IPS-11a (cell line): Measurements from ENCODE around the gene CAMKK2.
"Not testable (repeated sequence)": the region's sequence is repeated elsewhere in the genome, so short reads cannot be mapped to it uniquely, and the experiment has no call there.

ENCODE experiments used
- H3K4me3 ChIP-seq: one replicate; pipeline ENCODE4 v1.5.1; 2013; ENCODE audit warnings: low read depth, low read length, control low read depth

CAMKK2 gene

GRCh38 chr12:121202407-121203355 lies 93.8 kb downstream of the CAMKK2 start:
- H3K4me3 ChIP-seq = no peak overlapping the region

- not testable (repeated sequence) for H3K4me3 ChIP-seq
These were observed 95.4 kb downstream of the CAMKK2 start for GRCh38 chr12:121201140-121201539.

DNA sequence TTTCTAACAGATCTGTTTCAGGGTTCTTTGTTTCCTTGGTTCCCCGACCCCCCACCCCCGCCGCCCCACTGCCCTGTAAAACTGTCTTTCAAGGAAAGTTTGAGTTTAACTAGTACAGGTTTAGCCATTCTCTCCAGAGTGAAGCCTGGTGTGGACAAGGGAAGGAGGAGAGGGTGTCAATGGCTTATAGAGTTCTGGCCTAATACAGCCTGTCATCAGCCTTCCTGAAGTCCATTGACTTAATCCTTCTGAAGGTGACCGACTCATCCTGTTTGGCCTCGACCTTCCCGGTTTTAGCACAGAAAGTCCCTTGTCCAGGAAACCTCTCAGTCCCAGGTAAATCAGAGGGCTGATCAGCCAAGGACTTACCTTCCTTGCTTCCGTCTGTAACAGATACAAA lies 97.6 kb downstream of the CAMKK2 start:
- H3K4me3 ChIP-seq = no peak overlapping the region

- H3K4me3 ChIP-seq = no peak overlapping the region
These were observed 99.6 kb downstream of the CAMKK2 start for GRCh38 chr12:121196902-121197301.

DNA sequence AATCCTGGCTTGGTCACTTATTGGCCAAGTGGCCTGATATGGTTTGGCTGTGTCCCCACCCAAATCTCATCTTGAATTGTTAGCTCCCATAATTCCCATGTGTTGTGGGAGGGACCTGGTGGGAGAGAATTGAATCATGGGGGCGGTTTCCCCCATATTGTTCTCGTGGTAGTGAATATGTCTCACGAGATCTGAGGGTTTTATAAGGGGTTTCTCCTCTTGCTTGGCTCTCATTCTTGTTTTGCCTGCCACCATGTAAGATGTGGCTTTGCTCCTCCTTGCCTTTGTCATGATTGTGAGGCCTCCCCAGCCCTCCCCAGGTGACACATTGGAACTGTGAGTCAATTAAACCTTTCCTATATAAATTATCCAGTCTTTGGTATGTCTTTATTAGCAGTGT lies 105.4 kb downstream of the CAMKK2 start:
- no peak overlapping the region for H3K4me3 ChIP-seq

GRCh38 chr12:121190523-121191031 lies 105.9 kb downstream of the CAMKK2 start:
- no peak overlapping the region for H3K4me3 ChIP-seq

DNA sequence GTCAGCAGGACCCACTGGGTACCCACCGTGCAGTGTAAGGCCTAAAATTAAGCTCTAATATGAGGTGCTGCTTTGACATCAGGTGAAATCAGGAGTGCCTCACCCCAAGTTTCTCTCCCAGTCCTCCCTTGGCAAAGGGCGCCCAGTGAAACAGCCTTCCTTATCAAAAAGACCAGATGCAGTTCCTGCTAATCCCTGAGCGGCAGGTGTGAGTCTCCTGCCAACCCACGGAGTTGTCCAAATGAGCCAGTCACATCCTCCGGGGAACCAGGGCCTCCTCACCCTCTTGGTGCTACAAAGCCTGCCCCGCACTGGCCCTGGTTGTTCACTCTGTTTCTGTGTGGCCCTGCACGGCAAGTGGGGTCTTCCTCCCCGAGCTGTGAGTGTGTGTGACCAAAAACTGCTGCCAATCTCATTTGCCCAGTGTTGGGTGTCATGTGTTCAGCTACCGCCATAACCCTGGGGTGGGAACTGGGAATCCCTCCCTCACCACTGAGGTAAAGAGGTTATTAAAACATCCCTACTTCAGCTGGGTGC lies 106.8 kb downstream of the CAMKK2 start:
- no peak overlapping the region for H3K4me3 ChIP-seq

GRCh38 chr12:121189131-121189530 lies 107.4 kb downstream of the CAMKK2 start:
- no peak overlapping the region for H3K4me3 ChIP-seq

- no peak overlapping the region for H3K4me3 ChIP-seq
These were observed 108.3 kb downstream of the CAMKK2 start for GRCh38 chr12:121188227-121188626.
